K562 (cell line): ENCODE data around the gene IGF2BP3. TPM values are rescaled to one million over a fixed set of nuclear protein-coding genes. Genes with fewer than 3 reads are reported as not detected.

ENCODE experiments used
- BHLHE40 ChIP-seq: IDR thresholded peaks from 2 replicates; pipeline ENCODE4 v1.6.1; 2011; ENCODE audit warnings: low read length, improper control_type of control experiment
- CBX8 ChIP-seq: fragments of 200-600 bp; sonication (generic); IDR thresholded peaks from 2 replicates; pipeline ENCODE4 v1.6.1; 2012; ENCODE audit warnings: borderline replicate concordance, mixed run types, low read depth, mild to moderate bottlenecking, moderate library complexity, mixed read lengths, low read length, control low read depth, inconsistent platforms; ENCODE audit not compliant: poor library complexity, severe bottlenecking; ENCODE audit errors: extremely low read depth
- HDAC3 ChIP-seq: fragments of 450-650 bp; IDR thresholded peaks from 2 replicates; pipeline ENCODE4 v1.6.1; 2018; ENCODE audit warnings: borderline replicate concordance, mild to moderate bottlenecking, moderate library complexity; ENCODE audit not compliant: partially characterized antibody
- HIVEP1 ChIP-seq: fragments of 250-450 bp; sonication (Bioruptor Pico); IDR thresholded peaks from 2 replicates; pipeline ENCODE4 v1.4.0; 2020; ENCODE audit warnings: mild to moderate bottlenecking
- MCM7 ChIP-seq, 2 experiments: fragments of 450-650 bp; IDR thresholded peaks; 2 replicates each; pipeline ENCODE4 v1.6.1; 2016 to 2018
- MITF ChIP-seq: IDR thresholded peaks from 2 replicates; pipeline ENCODE4 v1.6.1; 2014; ENCODE audit warnings: antibody characterized with exemption
- NFIC ChIP-seq: fragments of 450-650 bp; IDR thresholded peaks from 2 replicates; pipeline ENCODE4 v1.6.1; 2017; ENCODE audit warnings: mild to moderate bottlenecking, inconsistent platforms
- PCBP2 ChIP-seq: fragments of 200-400 bp; formaldehyde crosslinking; IDR thresholded peaks from 2 replicates; pipeline ENCODE4 v1.6.1; 2018; ENCODE audit warnings: low read length, low read depth, mild to moderate bottlenecking, moderate library complexity; ENCODE audit not compliant: poor library complexity, severe bottlenecking
- RB1 ChIP-seq: fragments of 450-650 bp; IDR thresholded peaks from 2 replicates; pipeline ENCODE4 v1.6.1; 2017; ENCODE audit warnings: low read depth, mild to moderate bottlenecking
- RCOR1 ChIP-seq, 2 experiments: IDR thresholded peaks; 2 replicates each; pipeline ENCODE4 v1.6.1; 2012; ENCODE audit warnings: low read depth in 2 of 2, low read length in 2 of 2, borderline replicate concordance in 1 of 2, improper control_type of control experiment in 1 of 2
- SRF ChIP-seq, 2 experiments: fragments of 250-450, 450-650 bp in 1 of 2; sonication (Bioruptor Pico) in 1 of 2; sonication (generic) in 1 of 2; formaldehyde crosslinking; IDR thresholded peaks; 2 replicates each; pipeline versions ENCODE4 v1.5.0 to v1.5.1; 2020 to 2022; ENCODE audit warnings: mild to moderate bottlenecking in 1 of 2, missing genetic modification reagents in 1 of 2
- TEAD1 ChIP-seq, 2 experiments: fragments of 450-650 bp in 1 of 2; sonication (generic) in 1 of 2; formaldehyde crosslinking; IDR thresholded peaks; 2 replicates each; pipeline versions ENCODE4 v1.4.0 to v1.8.0; 2020 to 2022; ENCODE audit warnings: mild to moderate bottlenecking in 2 of 2, missing genetic modification reagents in 1 of 2
- ZBED1 ChIP-seq: IDR thresholded peaks from 2 replicates; pipeline ENCODE4 v1.6.1; 2014
- ZFP1 ChIP-seq: fragments of 450-650 bp; formaldehyde crosslinking; IDR thresholded peaks from 2 replicates; pipeline ENCODE4 v1.4.0; 2020; ENCODE audit warnings: mild to moderate bottlenecking, mixed read lengths
- ZFP30 ChIP-seq: fragments of 250-450 bp; sonication (Bioruptor Pico); IDR thresholded peaks from 2 replicates; pipeline ENCODE4 v1.8.0; 2022; ENCODE audit warnings: moderate library complexity, mild to moderate bottlenecking, inconsistent platforms, borderline replicate concordance
- ZNF124 ChIP-seq: sonication (generic); formaldehyde crosslinking; IDR thresholded peaks from 2 replicates; pipeline ENCODE4 v1.8.1; 2022; ENCODE audit warnings: missing genetic modification reagents
- ZNF589 ChIP-seq: fragments of 200-800 bp; sonication (Bioruptor generic); IDR thresholded peaks from 2 replicates; pipeline ENCODE4 v1.6.1; 2016; ENCODE audit warnings: low read depth, missing genetic modification characterization, missing compliant biosample characterization
- ZNF644 ChIP-seq: fragments of 200-800 bp; sonication (Bioruptor generic); IDR thresholded peaks from 2 replicates; pipeline ENCODE4 v1.6.1; 2016; ENCODE audit warnings: low read depth, missing genetic modification characterization, missing compliant biosample characterization
- polyA plus RNA-seq, 8 experiments: library from polyadenylated mRNA; depleted of rRNA in 4 of 8; stranded (reverse) in 5 of 8; unstranded in 3 of 8; fragments of >200 nt; fragmentation: Nextera tagmentation in 2 of 8; fragmentation: Illumina TruSeq in 1 of 8; extraction: Ambion mirVana in 2 of 8; extraction: Trizol in 1 of 8; gene quantifications; 2 replicates each; pipeline versions ENCODE4 v1.2.1 to v1.2.3, GENCODE V29; 2011 to 2014; ENCODE audit warnings: inconsistent platforms in 1 of 8, missing spikeins in 1 of 8
- total RNA-seq, 7 experiments: library from RNA; depleted of rRNA in 6 of 7; stranded (reverse); fragments of >200 nt in 6 of 7; fragmentation: Illumina TruSeq in 2 of 7; extraction: Trizol in 2 of 7; gene quantifications; 2 replicates each; pipeline versions ENCODE4 v1.2.1 to v1.2.3, GENCODE V29; 2011 to 2021; ENCODE audit warnings: low replicate concordance in 1 of 7
- TF ChIP-seq, protein P1 (sequence below): fragments of 450-650 bp; formaldehyde crosslinking; IDR thresholded peaks from 2 replicates; pipeline ENCODE4 v1.4.0; 2022; ENCODE audit warnings: mild to moderate bottlenecking, moderate library complexity
- TF ChIP-seq, protein P2 (sequence below), 3 experiments: fragments of 200-800 bp in 1 of 3; fragments of 250-450 bp in 1 of 3; fragments of 450-650 bp in 1 of 3; sonication (Bioruptor Pico) in 1 of 3; sonication (Bioruptor generic) in 1 of 3; formaldehyde crosslinking in 1 of 3; IDR thresholded peaks; 2 replicates each; pipeline versions ENCODE4 v1.6.1 to v1.8.0; 2016 to 2022; ENCODE audit warnings: mild to moderate bottlenecking in 2 of 3, missing genetic modification characterization in 2 of 3, missing compliant biosample characterization in 1 of 3, moderate library complexity in 1 of 3
- TF ChIP-seq, protein P3 (sequence below): fragments of 250-450 bp; sonication (Bioruptor Pico); IDR thresholded peaks from 2 replicates; pipeline ENCODE4 v1.8.0; 2022; ENCODE audit warnings: moderate library complexity, mild to moderate bottlenecking, inconsistent platforms

Gene IGF2BP3
- total and polyA plus RNA-seq, 9 of the 15 experiments (the other 6 are each of a cell fraction or from before 2014, with no cell fraction given), result 8.4 to 88.1 (median 61.2) TPM

GRCh38 chr7:23298885-23299769 is 171.2 kb downstream of the IGF2BP3 start, which contains the start of gene MALSU1 (continued):
- TF ChIP-seq ZBED1 (no peak), PCBP2 (no peak), NFIC (no peak; the same call in 1 of the 2 replicates), ZNF124 (no peak), MITF (no peak), RB1 (peak; percentile 75), MCM7 (IDR thresholded peaks at IDR 0.05) (no peak), SRF (CRISPR knock-in tag; IDR thresholded peaks at IDR 0.05) (peak in 1 of 2 experiments; percentile 67; a peak in 1 of 4 replicates), ZNF644 (peak; percentile 92), ZFP30 (no peak), HIVEP1 (CRISPR knock-in tag) (no peak), ZNF589 (no peak), CBX8 (no peak), TEAD1 (CRISPR knock-in tag; IDR thresholded peaks at IDR 0.05) (peak; percentile 57 to 59; a peak in 2 of 4 replicates), BHLHE40 (no peak), HDAC3 (no peak), RCOR1 (IDR thresholded peaks at IDR 0.05; ENCODE audit: borderline replicate concordance in 1 of 2, low read depth in 2 of 2, low read length in 2 of 2) (peak in 1 of 2 experiments; percentile 5; a peak in 1 of 4 replicates), ZFP1 (CRISPR knock-in tag) (no peak)
- TF ChIP-seq, protein P1, sequence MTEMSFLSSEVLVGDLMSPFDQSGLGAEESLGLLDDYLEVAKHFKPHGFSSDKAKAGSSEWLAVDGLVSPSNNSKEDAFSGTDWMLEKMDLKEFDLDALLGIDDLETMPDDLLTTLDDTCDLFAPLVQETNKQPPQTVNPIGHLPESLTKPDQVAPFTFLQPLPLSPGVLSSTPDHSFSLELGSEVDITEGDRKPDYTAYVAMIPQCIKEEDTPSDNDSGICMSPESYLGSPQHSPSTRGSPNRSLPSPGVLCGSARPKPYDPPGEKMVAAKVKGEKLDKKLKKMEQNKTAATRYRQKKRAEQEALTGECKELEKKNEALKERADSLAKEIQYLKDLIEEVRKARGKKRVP (CRISPR knock-in tag), result 0 out of 2 replicates have a peak, but pooled peaks have one; percentile 40
- TF ChIP-seq, protein P2, sequence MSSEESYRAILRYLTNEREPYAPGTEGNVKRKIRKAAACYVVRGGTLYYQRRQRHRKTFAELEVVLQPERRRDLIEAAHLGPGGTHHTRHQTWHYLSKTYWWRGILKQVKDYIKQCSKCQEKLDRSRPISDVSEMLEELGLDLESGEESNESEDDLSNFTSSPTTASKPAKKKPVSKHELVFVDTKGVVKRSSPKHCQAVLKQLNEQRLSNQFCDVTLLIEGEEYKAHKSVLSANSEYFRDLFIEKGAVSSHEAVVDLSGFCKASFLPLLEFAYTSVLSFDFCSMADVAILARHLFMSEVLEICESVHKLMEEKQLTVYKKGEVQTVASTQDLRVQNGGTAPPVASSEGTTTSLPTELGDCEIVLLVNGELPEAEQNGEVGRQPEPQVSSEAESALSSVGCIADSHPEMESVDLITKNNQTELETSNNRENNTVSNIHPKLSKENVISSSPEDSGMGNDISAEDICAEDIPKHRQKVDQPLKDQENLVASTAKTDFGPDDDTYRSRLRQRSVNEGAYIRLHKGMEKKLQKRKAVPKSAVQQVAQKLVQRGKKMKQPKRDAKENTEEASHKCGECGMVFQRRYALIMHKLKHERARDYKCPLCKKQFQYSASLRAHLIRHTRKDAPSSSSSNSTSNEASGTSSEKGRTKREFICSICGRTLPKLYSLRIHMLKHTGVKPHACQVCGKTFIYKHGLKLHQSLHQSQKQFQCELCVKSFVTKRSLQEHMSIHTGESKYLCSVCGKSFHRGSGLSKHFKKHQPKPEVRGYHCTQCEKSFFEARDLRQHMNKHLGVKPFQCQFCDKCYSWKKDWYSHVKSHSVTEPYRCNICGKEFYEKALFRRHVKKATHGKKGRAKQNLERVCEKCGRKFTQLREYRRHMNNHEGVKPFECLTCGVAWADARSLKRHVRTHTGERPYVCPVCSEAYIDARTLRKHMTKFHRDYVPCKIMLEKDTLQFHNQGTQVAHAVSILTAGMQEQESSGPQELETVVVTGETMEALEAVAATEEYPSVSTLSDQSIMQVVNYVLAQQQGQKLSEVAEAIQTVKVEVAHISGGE (CRISPR knock-in tag; IDR thresholded peaks at IDR 0.05), result peak in 1 of 3 experiments; percentile 82; a peak in 2 of 6 replicates
- TF ChIP-seq, protein P3, sequence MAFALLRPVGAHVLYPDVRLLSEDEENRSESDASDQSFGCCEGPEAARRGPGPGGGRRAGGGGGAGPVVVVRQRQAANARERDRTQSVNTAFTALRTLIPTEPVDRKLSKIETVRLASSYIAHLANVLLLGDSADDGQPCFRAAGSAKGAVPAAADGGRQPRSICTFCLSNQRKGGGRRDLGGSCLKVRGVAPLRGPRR (CRISPR knock-in tag), result no peak
